Peyer's patch (tissue), 4 donors: ENCODE data around the gene TRIM69. TPM values are rescaled to one million over a fixed set of nuclear protein-coding genes. Genes with fewer than 3 reads are reported as not detected.
"Not testable (repeated sequence)": the region's sequence is repeated elsewhere in the genome, so short reads cannot be mapped to it uniquely, and the experiment has no call there.

ENCODE experiments used
- DNase-seq, 3 donors: peaks; one replicate each; pipeline ENCODE4 v3.0.0-alpha.2; 2017 to 2019
- H3K27ac ChIP-seq, 4 donors: fragments of 200-600 bp; sonication (generic); one replicate each; pipeline ENCODE4 v1.5.1; 2016 to 2019
- H3K27me3 ChIP-seq, 2 donors: fragments of 200-600 bp; sonication (generic); one replicate each; pipeline ENCODE4 v1.5.1; 2019
- H3K36me3 ChIP-seq, 3 donors: fragments of 200-600 bp; sonication (generic); one replicate each; pipeline ENCODE4 v1.5.1; 2016 to 2019
- H3K4me1 ChIP-seq, 4 donors: fragments of 200-600 bp; sonication (generic); one replicate each; pipeline ENCODE4 v1.5.1; 2016 to 2019
- H3K4me3 ChIP-seq, 4 donors: fragments of 200-600 bp; sonication (generic); 1 replicate in 3 of 4; 2 replicates in 1 of 4; pipeline ENCODE4 v1.5.1; 2016 to 2019; ENCODE audit warnings: mild to moderate bottlenecking in 1 of 4
- H3K9me3 ChIP-seq, 4 donors: fragments of 200-600 bp; sonication (generic); one replicate each; pipeline ENCODE4 v1.5.1; 2016 to 2019; ENCODE audit warnings: mild to moderate bottlenecking in 1 of 4
- CTCF ChIP-seq, 6 experiments: fragments of 450-650 bp in 4 of 6; fragments of 200-600 bp in 2 of 6; sonication (generic) in 1 of 6; IDR thresholded peaks; one replicate each; pipeline ENCODE4 v1.5.1; 2017 to 2019; ENCODE audit warnings: antibody characterized with exemption in 6 of 6, mild to moderate bottlenecking in 3 of 6, moderate library complexity in 1 of 6
- POLR2A ChIP-seq, 2 donors: fragments of 450-650 bp; IDR thresholded peaks; one replicate each; pipeline ENCODE4 v1.5.1; 2017; ENCODE audit warnings: antibody characterized with exemption in 2 of 2, mild to moderate bottlenecking in 2 of 2, moderate library complexity in 2 of 2
- total RNA-seq, 4 donors: library from RNA; depleted of rRNA; stranded (reverse); fragments of >200 nt; gene quantifications; one replicate each; pipeline ENCODE4 v1.1.0, GENCODE V29; 2016

The TRIM69 gene
- total RNA-seq, 4 donors from 2014 or later, result 6.7 to 11.7 (median 8.9) TPM

GRCh38 chr15:44779761-44780160 lies 43.4 kb downstream of the TRIM69 start:
- Histone ChIP-seq H3K36me3 (no peaks in the 10 kb centered on the region), H3K4me3 (no peak overlapping the region), H3K27me3 (no peaks in the 10 kb centered on the region), H3K4me1 (peaks cover 0 to 4% (median 0%) of the 10 kb centered on the region in 4 donors), H3K9me3 (no peaks in the 10 kb centered on the region), H3K27ac (no peak overlapping the region)
- DNase-seq, result no peak
- no peak for TF ChIP-seq CTCF (IDR thresholded peaks at IDR 0.05)

GRCh38 chr15:44780608-44781007 lies 44.3 kb downstream of the TRIM69 start:
- Histone ChIP-seq H3K27me3 (no peaks in the 10 kb centered on the region), H3K27ac (no peak overlapping the region), H3K4me1 (peaks cover 0 to 4% (median 0%) of the 10 kb centered on the region in 4 donors), H3K9me3 (no peaks in the 10 kb centered on the region), H3K36me3 (no peaks in the 10 kb centered on the region), H3K4me3 (no peak overlapping the region)
- DNase-seq, result no peak
- TF ChIP-seq POLR2A (IDR thresholded peaks at IDR 0.05) (no peak), CTCF (IDR thresholded peaks at IDR 0.05) (no peak)

GRCh38 chr15:44781128-44781810 lies 44.9 kb downstream of the TRIM69 start:
- TF ChIP-seq POLR2A (IDR thresholded peaks at IDR 0.05) (no peak), CTCF (IDR thresholded peaks at IDR 0.05) (no peak)
- Histone ChIP-seq H3K9me3 (no peaks in the 10 kb centered on the region), H3K4me1 (peaks cover 0 to 4% (median 0%) of the 10 kb centered on the region in 4 donors), H3K4me3 (no peak overlapping the region), H3K27ac (no peak overlapping the region), H3K36me3 (no peaks in the 10 kb centered on the region), H3K27me3 (no peaks in the 10 kb centered on the region)
- no peak for DNase-seq

GRCh38 chr15:44782516-44782915 lies 46.2 kb downstream of the TRIM69 start:
- H3K4me1 ChIP-seq, result peaks cover 0 to 4% (median 0%) of the 10 kb centered on the region in 4 donors
- H3K36me3 ChIP-seq, result no peaks in the 10 kb centered on the region
- no peak overlapping the region for H3K27ac ChIP-seq
- no peaks in the 10 kb centered on the region for H3K27me3 ChIP-seq
- DNase-seq, result no peak
- no peak overlapping the region for H3K4me3 ChIP-seq
- no peaks in the 10 kb centered on the region for H3K9me3 ChIP-seq
- TF ChIP-seq POLR2A (IDR thresholded peaks at IDR 0.05) (no peak), CTCF (IDR thresholded peaks at IDR 0.05) (no peak)

- H3K36me3 ChIP-seq, H3K9me3 ChIP-seq, H3K4me1 ChIP-seq, DNase-seq, H3K27me3 ChIP-seq: not testable (repeated sequence)
- peak overlapping the region; percentile 57 to 94 (median 70) for H3K4me3 ChIP-seq
- H3K27ac ChIP-seq, result peak overlapping the region; percentile 82 to 96 (median 90)
These were observed 48.6 kb downstream of the TRIM69 start for GRCh38 chr15:44784918-44785274.

- Histone ChIP-seq H3K4me3 (no peak overlapping the region), H3K27me3 (no peaks in the 10 kb centered on the region), H3K4me1 (peaks cover 0 to 3% (median 0%) of the 10 kb centered on the region in 4 donors), H3K9me3 (no peaks in the 10 kb centered on the region), H3K27ac (no peak overlapping the region), H3K36me3 (no peaks in the 10 kb centered on the region)
- no peak for DNase-seq
- TF ChIP-seq POLR2A (IDR thresholded peaks at IDR 0.05) (no peak), CTCF (IDR thresholded peaks at IDR 0.05) (no peak)
These were observed 52.4 kb downstream of the TRIM69 start for GRCh38 chr15:44788748-44789147.
